HCT116 (cell line): ENCODE data around the gene SULT2B1. TPM values are rescaled to one million over a fixed set of nuclear protein-coding genes. Genes with fewer than 3 reads are reported as not detected.

Experiments
- ATAC-seq: fragments of 200-7000 bp; cut with Tn5 transposase; 2 replicates; pipeline ENCODE4 v1.9.1; 2020; ENCODE audit warnings: mild to moderate bottlenecking, moderate library complexity
- BruUV-seq: library from RNA; stranded (reverse); fragments of 400-500 nt; replicated peaks from 2 replicates; lab custom pipeline; 2021; lab: Mats Ljungman, UMichigan
- CTCF ChIA-PET: fragments of 300-600 bp; sonication (Branson Sonifier 250); formaldehyde crosslinking; loops from one replicate; lab custom pipeline; 2021; ENCODE audit warnings: antibody characterized with exemption; lab: Charles Lee
- POLR2A ChIA-PET: fragments of 300-600, 350-600 bp; sonication (Branson Sonifier 250); formaldehyde crosslinking; loops from one replicate; lab custom pipeline; 2021; ENCODE audit warnings: antibody characterized with exemption; lab: Charles Lee
- RAD21 ChIA-PET, 2 experiments: fragments of 300-600 bp; sonication (Branson Sonifier 250); formaldehyde crosslinking; loops; one replicate each; lab custom pipeline; 2023; ENCODE audit warnings: low total read pairs in 2 of 2; ENCODE audit not compliant: uncharacterized antibody in 2 of 2, unreplicated experiment in 2 of 2, low non-redundant PET in 1 of 2; lab: Charles Lee
- DNase-seq: peaks from one replicate; pipeline ENCODE4 v3.0.0-alpha.2; 2010; ENCODE audit warnings: low read depth, low spot score
- H2AFZ ChIP-seq: fragments of 200-600 bp; shearing (Covaris generic), sonication (generic); 2 replicates; pipeline ENCODE4 v1.6.1; 2017; ENCODE audit warnings: low read depth, mixed run types, mixed read lengths, antibody characterized with exemption, low read length; ENCODE audit not compliant: poor library complexity, severe bottlenecking
- H3K27ac ChIP-seq: 2 replicates; pipeline ENCODE4 v1.5.1; 2012; ENCODE audit warnings: low read depth, low read length
- H3K27me3 ChIP-seq: fragments of 200-600 bp; sonication (generic); 2 replicates; pipeline ENCODE4 v1.6.1; 2016; ENCODE audit warnings: mixed run types, low read length, mixed read lengths; ENCODE audit not compliant: insufficient read depth
- H3K36me3 ChIP-seq, 2 experiments: fragments of 200-500 bp in 1 of 2; fragments of 200-600 bp in 1 of 2; sonication (Bioruptor generic) in 1 of 2; sonication (generic) in 1 of 2; 2 replicates each; pipeline versions ENCODE4 v1.5.1 to v1.6.1; 2014 to 2016; ENCODE audit warnings: low read length in 2 of 2, inconsistent platforms in 1 of 2, mixed read lengths in 1 of 2, mixed run types in 1 of 2; ENCODE audit not compliant: insufficient read depth in 2 of 2, control insufficient read depth in 1 of 2
- H3K4me1 ChIP-seq, 2 experiments: fragments of 200-600 bp in 1 of 2; sonication (generic) in 1 of 2; 2 replicates each; pipeline versions ENCODE4 v1.5.1 to v1.6.1; 2012 to 2017; ENCODE audit warnings: low read length in 2 of 2, inconsistent platforms in 1 of 2, mild to moderate bottlenecking in 1 of 2, mixed read lengths in 1 of 2, mixed run types in 1 of 2, moderate library complexity in 1 of 2; ENCODE audit not compliant: insufficient read depth in 2 of 2, control insufficient read depth in 1 of 2
- H3K4me2 ChIP-seq: fragments of 200-600 bp; sonication (generic); 2 replicates; pipeline ENCODE4 v1.6.1; 2017; ENCODE audit warnings: mixed run types, low read length, mixed read lengths
- H3K4me3 ChIP-seq, 2 experiments: fragments of 200-600 bp in 1 of 2; sonication (generic) in 1 of 2; replicated peaks in 1 of 2; 2 replicates each; pipeline ENCODE4 v1.5.1; 2011 to 2016; ENCODE audit warnings: low read length in 2 of 2, control low read depth in 1 of 2, low read depth in 1 of 2, mild to moderate bottlenecking in 1 of 2, mixed read lengths in 1 of 2, mixed run types in 1 of 2
- H3K79me2 ChIP-seq: fragments of 200-600 bp; sonication (generic); 2 replicates; pipeline ENCODE4 v1.6.1; 2017; ENCODE audit warnings: mild to moderate bottlenecking, mixed run types, low read length, moderate library complexity, mixed read lengths; ENCODE audit not compliant: insufficient read depth
- H3K9ac ChIP-seq: fragments of 200-600 bp; sonication (generic); 2 replicates; pipeline ENCODE4 v1.6.1; 2016; ENCODE audit warnings: low read length, mixed read lengths
- H3K9me2 ChIP-seq: fragments of 200-600 bp; sonication (generic), shearing (Covaris generic); 2 replicates; pipeline ENCODE4 v1.6.1; 2017; ENCODE audit warnings: mixed run types, mild to moderate bottlenecking, moderate library complexity; ENCODE audit not compliant: insufficient read depth
- H3K9me3 ChIP-seq, 2 experiments: fragments of 200-500 bp in 1 of 2; fragments of 200-600 bp in 1 of 2; sonication (Bioruptor generic) in 1 of 2; sonication (generic) in 1 of 2; 2 replicates each; pipeline ENCODE4 v1.6.1; 2014 to 2017; ENCODE audit warnings: low read length in 2 of 2, mixed read lengths in 2 of 2, inconsistent platforms in 1 of 2, low read depth in 1 of 2, mild to moderate bottlenecking in 1 of 2, mixed run types in 1 of 2, moderate library complexity in 1 of 2; ENCODE audit not compliant: control insufficient read depth in 1 of 2, insufficient read depth in 1 of 2
- H4K20me1 ChIP-seq: fragments of 200-600 bp; sonication (generic), shearing (Covaris generic); 2 replicates; pipeline ENCODE4 v1.6.1; 2017; ENCODE audit warnings: mixed run types, mild to moderate bottlenecking, moderate library complexity; ENCODE audit not compliant: insufficient read depth
- CBX3 ChIP-seq: IDR thresholded peaks from 2 replicates; pipeline ENCODE4 v1.6.1; 2012; ENCODE audit warnings: low read depth
- CEBPB ChIP-seq: IDR thresholded peaks from 2 replicates; pipeline ENCODE4 v1.6.1; 2012; ENCODE audit warnings: low read depth
- EGR1 ChIP-seq: IDR thresholded peaks from 2 replicates; pipeline ENCODE4 v1.6.1; 2012; ENCODE audit warnings: low read depth
- ELF1 ChIP-seq: IDR thresholded peaks from 2 replicates; pipeline ENCODE4 v1.6.1; 2012; ENCODE audit warnings: low read depth, borderline replicate concordance
- EZH2phosphoT487 ChIP-seq: fragments of 200-600 bp; IDR thresholded peaks from 2 replicates; pipeline ENCODE4 v1.6.1; 2018; ENCODE audit warnings: antibody characterized with exemption, borderline replicate concordance
- FOSL1 ChIP-seq: IDR thresholded peaks from 2 replicates; pipeline ENCODE4 v1.6.1; 2012; ENCODE audit warnings: low read depth
- JUND ChIP-seq: IDR thresholded peaks from 2 replicates; pipeline ENCODE4 v1.6.1; 2012
- RAD21 ChIP-seq: IDR thresholded peaks from 2 replicates; pipeline ENCODE4 v1.6.1; 2012; ENCODE audit warnings: low read depth, mild to moderate bottlenecking
- SIN3A ChIP-seq: IDR thresholded peaks from 2 replicates; pipeline ENCODE4 v1.6.1; 2012; ENCODE audit warnings: low read depth
- SRF ChIP-seq: IDR thresholded peaks from 2 replicates; pipeline ENCODE4 v1.6.1; 2012; ENCODE audit warnings: low read depth
- TCF7L2 ChIP-seq: IDR thresholded peaks from 2 replicates; pipeline ENCODE4 v1.7.0; 2011; ENCODE audit warnings: borderline replicate concordance, inconsistent platforms; ENCODE audit not compliant: insufficient read depth, insufficient read length; ENCODE audit errors: extremely low read depth
- YY1 ChIP-seq: IDR thresholded peaks from 2 replicates; pipeline ENCODE4 v1.6.1; 2011; ENCODE audit warnings: low read length, low read depth, moderate library complexity, mild to moderate bottlenecking; ENCODE audit not compliant: insufficient replicate concordance; ENCODE audit errors: extremely low read depth
- ZNF274 ChIP-seq: fragments of 200-500 bp; sonication (Bioruptor generic); IDR thresholded peaks from 2 replicates; pipeline ENCODE4 v1.6.1; 2014; ENCODE audit warnings: mild to moderate bottlenecking, low read depth, low read length, inconsistent platforms
- intact Hi-C: fragments of 100-400 bp; cut with micrococcal nuclease; formaldehyde crosslinking; loops from 2 replicates; pipeline ENCODE4 v1.10.0; 2022
- total RNA-seq: library from RNA; stranded (reverse); gene quantifications from one replicate; pipeline ENCODE4 v1.2.1, GENCODE V29; 2021; ENCODE audit not compliant: unreplicated experiment
- TF ChIP-seq, protein P1 (sequence below): IDR thresholded peaks from 2 replicates; pipeline ENCODE4 v1.6.1; 2011; ENCODE audit warnings: mild to moderate bottlenecking, low read length, moderate library complexity; ENCODE audit not compliant: insufficient replicate concordance; ENCODE audit errors: extremely low read depth
- TF ChIP-seq, protein P2 (sequence below): IDR thresholded peaks from 2 replicates; pipeline ENCODE4 v1.6.1; 2012; ENCODE audit warnings: low read depth
- TF ChIP-seq, protein P3 (sequence below), 3 experiments: fragments of 200-600 bp in 1 of 3; sonication (generic) in 1 of 3; IDR thresholded peaks in 2 of 3; conservative IDR thresholded peaks in 1 of 3; 2 replicates each; pipeline ENCODE4 v1.5.1; 2012 to 2017; ENCODE audit warnings: low read depth in 2 of 3, low read length in 2 of 3, antibody characterized with exemption in 1 of 3, borderline replicate concordance in 1 of 3, control low read depth in 1 of 3, mild to moderate bottlenecking in 1 of 3, mixed read lengths in 1 of 3, mixed run types in 1 of 3, moderate library complexity in 1 of 3; ENCODE audit not compliant: insufficient read depth in 1 of 3

SULT2B1 gene
- total RNA-seq, 1 experiment from 2014 or later: 4.8 TPM

DNA sequence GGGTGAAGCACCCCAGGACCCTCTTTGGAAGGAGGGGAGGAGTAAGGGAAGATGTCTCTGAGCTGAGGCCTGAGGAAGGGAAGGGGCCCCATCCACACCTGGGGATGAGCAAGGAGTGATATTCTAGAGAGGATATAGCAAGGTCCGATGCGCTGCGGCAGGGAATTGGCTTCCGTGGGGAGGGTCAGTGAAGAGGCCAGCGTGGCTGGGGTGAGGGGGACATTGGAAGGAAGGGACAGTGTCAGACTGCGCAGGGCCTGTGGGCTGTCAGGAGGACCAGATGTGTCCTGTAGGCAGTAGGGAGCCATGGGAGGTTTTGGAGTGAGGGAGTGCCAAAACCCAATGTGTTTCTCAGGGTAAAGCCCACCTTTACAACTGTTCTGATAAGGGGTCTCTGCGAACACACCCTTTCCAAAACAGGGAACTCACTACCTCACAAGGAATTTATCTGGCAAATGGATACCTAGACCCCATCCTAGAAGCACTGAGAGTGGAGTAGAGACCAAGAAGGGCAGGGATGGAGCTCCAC lies 44.0 kb upstream of the SULT2B1 start (continued):
- TF ChIP-seq, protein P1, sequence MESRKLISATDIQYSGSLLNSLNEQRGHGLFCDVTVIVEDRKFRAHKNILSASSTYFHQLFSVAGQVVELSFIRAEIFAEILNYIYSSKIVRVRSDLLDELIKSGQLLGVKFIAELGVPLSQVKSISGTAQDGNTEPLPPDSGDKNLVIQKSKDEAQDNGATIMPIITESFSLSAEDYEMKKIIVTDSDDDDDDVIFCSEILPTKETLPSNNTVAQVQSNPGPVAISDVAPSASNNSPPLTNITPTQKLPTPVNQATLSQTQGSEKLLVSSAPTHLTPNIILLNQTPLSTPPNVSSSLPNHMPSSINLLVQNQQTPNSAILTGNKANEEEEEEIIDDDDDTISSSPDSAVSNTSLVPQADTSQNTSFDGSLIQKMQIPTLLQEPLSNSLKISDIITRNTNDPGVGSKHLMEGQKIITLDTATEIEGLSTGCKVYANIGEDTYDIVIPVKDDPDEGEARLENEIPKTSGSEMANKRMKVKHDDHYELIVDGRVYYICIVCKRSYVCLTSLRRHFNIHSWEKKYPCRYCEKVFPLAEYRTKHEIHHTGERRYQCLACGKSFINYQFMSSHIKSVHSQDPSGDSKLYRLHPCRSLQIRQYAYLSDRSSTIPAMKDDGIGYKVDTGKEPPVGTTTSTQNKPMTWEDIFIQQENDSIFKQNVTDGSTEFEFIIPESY: no peak
- TF ChIP-seq SIN3A (no peak), FOSL1 (no peak), EGR1 (no peak), TCF7L2 (no peak), ELF1 (no peak), RAD21 (no peak), ZNF274 (no peak)

DNA sequence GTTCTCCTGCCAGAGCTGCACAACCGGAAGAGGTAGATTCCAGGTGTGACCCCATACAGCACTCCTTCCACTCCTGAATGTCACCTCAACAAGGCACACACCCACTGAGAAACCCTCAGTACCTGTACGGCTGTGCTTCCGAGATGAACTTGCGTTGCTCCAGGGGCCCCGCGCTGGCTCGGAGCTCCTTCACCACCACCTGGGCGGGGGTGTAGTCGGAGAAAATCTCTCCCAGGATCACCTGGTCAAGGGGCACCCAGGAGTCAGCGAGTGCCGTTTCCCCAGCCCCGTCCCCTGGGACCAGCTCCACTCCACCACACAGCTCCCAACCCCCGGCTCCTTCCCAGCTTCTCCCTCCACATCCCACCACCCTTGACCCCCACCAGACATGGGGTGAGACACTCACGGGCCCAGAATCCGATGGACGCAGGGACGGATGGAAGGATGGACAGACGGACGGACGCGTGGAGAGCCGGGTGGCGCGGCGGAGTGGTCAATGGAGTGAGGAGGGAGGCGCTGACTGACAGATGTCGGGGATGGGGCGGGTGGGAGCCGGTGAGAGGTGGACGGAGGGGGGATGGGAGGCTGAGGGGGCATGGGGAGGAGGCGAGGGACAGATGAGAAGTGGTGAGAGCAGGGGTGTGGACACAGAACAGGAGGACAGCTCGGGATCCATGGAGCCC lies 43.1 kb upstream of the SULT2B1 start:
- ChIA-PET POLR2A (no interaction called here), RAD21 (interaction anchor here in 1 of 2 experiments (0.5 to 5.4 kb wide), 2 partner anchors 75 to 79 kb away, joined by 3 to 75 read pairs; no protein-coding TSS in a partner anchor), CTCF (interaction anchor here (0.5 to 6.6 kb wide), 4 partner anchors 19 to 467 kb away, joined by 3 to 276 read pairs (median 4); no protein-coding TSS in a partner anchor)
- Histone ChIP-seq H3K9me2 (no peaks in the 10 kb centered on the region), H3K9me3 (no peaks in the 10 kb centered on the region), H3K4me1 (peaks cover 0 to 24% of the 10 kb centered on the region in 2 experiments; a peak in 2 of 4 replicates), H4K20me1 (no peaks in the 10 kb centered on the region), H3K4me3 (no peak overlapping the region), H3K27me3 (no peaks in the 10 kb centered on the region), H3K36me3 (no peaks in the 10 kb centered on the region), H3K27ac (no peak overlapping the region), H3K9ac (no peak overlapping the region), H3K4me2 (no peak overlapping the region), H3K79me2 (no peaks in the 10 kb centered on the region), H2AFZ (no peak overlapping the region)
- intact Hi-C loops: no loop called here
- ATAC-seq (no peak), DNase-seq (no peak)
- no TSS peak for BruUV-seq
- no peak for TF ChIP-seq EZH2phosphoT487
- no peak for TF ChIP-seq EGR1
- TF ChIP-seq, protein P2, sequence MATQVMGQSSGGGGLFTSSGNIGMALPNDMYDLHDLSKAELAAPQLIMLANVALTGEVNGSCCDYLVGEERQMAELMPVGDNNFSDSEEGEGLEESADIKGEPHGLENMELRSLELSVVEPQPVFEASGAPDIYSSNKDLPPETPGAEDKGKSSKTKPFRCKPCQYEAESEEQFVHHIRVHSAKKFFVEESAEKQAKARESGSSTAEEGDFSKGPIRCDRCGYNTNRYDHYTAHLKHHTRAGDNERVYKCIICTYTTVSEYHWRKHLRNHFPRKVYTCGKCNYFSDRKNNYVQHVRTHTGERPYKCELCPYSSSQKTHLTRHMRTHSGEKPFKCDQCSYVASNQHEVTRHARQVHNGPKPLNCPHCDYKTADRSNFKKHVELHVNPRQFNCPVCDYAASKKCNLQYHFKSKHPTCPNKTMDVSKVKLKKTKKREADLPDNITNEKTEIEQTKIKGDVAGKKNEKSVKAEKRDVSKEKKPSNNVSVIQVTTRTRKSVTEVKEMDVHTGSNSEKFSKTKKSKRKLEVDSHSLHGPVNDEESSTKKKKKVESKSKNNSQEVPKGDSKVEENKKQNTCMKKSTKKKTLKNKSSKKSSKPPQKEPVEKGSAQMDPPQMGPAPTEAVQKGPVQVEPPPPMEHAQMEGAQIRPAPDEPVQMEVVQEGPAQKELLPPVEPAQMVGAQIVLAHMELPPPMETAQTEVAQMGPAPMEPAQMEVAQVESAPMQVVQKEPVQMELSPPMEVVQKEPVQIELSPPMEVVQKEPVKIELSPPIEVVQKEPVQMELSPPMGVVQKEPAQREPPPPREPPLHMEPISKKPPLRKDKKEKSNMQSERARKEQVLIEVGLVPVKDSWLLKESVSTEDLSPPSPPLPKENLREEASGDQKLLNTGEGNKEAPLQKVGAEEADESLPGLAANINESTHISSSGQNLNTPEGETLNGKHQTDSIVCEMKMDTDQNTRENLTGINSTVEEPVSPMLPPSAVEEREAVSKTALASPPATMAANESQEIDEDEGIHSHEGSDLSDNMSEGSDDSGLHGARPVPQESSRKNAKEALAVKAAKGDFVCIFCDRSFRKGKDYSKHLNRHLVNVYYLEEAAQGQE: no peak
- TF ChIP-seq, protein P3, sequence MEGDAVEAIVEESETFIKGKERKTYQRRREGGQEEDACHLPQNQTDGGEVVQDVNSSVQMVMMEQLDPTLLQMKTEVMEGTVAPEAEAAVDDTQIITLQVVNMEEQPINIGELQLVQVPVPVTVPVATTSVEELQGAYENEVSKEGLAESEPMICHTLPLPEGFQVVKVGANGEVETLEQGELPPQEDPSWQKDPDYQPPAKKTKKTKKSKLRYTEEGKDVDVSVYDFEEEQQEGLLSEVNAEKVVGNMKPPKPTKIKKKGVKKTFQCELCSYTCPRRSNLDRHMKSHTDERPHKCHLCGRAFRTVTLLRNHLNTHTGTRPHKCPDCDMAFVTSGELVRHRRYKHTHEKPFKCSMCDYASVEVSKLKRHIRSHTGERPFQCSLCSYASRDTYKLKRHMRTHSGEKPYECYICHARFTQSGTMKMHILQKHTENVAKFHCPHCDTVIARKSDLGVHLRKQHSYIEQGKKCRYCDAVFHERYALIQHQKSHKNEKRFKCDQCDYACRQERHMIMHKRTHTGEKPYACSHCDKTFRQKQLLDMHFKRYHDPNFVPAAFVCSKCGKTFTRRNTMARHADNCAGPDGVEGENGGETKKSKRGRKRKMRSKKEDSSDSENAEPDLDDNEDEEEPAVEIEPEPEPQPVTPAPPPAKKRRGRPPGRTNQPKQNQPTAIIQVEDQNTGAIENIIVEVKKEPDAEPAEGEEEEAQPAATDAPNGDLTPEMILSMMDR (IDR thresholded peaks at IDR 0.05 in 2 of 3, conservative IDR thresholded peaks at IDR 0.05 in 1 of 3; ENCODE audit: borderline replicate concordance in 1 of 3, insufficient read depth in 1 of 3, low read depth in 2 of 3, low read length in 2 of 3): no peak
- TF ChIP-seq CBX3: no peak
- TF ChIP-seq JUND: no peak
- TF ChIP-seq SIN3A: no peak
- TF ChIP-seq ELF1: no peak
- TF ChIP-seq TCF7L2: no peak
- no peak for TF ChIP-seq CEBPB
- TF ChIP-seq YY1: no peak
- TF ChIP-seq SRF: no peak
